Activated B cell treated with CpG ODN at 0.5 μM for 24 hours (primary cell): ENCODE measurements around the gene CCN2. TPM values are rescaled to one million over a fixed set of nuclear protein-coding genes. Genes with fewer than 3 reads are reported as not detected.
A peak's percentile ranks its signal among the peaks of the same experiment; 100 is the strongest.

ENCODE experiments used
- ATAC-seq: fragments of 200-7000 bp; cut with Tn5 transposase; one replicate; pipeline ENCODE4 v1.10.0; 2021; ENCODE audit warnings: low read depth, mild to moderate bottlenecking, moderate library complexity
- CTCF ChIA-PET: fragments of 350-600 bp; sonication (Branson Sonifier 250); formaldehyde crosslinking; loops from one replicate; lab custom pipeline; 2021; ENCODE audit warnings: antibody characterized with exemption; lab: Charles Lee
- POLR2A ChIA-PET: fragments of 350-600 bp; sonication (Branson Sonifier 250); formaldehyde crosslinking; loops from one replicate; lab custom pipeline; 2021; ENCODE audit warnings: antibody characterized with exemption; lab: Charles Lee
- DNase-seq: peaks from one replicate; pipeline ENCODE4 v3.0.0; 2022
- H3K27ac Mint-ChIP-seq: one replicate; pipeline ENCODE4 v1.8.0; 2020; ENCODE audit warnings: mixed read lengths
- H3K27me3 Mint-ChIP-seq: one replicate; pipeline ENCODE4 v1.8.0; 2021; ENCODE audit warnings: mixed read lengths
- H3K36me3 Mint-ChIP-seq: one replicate; pipeline ENCODE4 v1.8.0; 2021; ENCODE audit warnings: low read depth, mixed read lengths
- H3K4me1 Mint-ChIP-seq: one replicate; pipeline ENCODE4 v1.8.0; 2021; ENCODE audit warnings: mixed read lengths
- H3K4me3 Mint-ChIP-seq: one replicate; pipeline ENCODE4 v1.8.0; 2020; ENCODE audit warnings: mild to moderate bottlenecking, mixed read lengths
- H3K9me3 Mint-ChIP-seq: one replicate; pipeline ENCODE4 v1.8.0; 2020; ENCODE audit warnings: mixed read lengths
- intact Hi-C: fragments of 100-400 bp; cut with micrococcal nuclease; formaldehyde crosslinking; loops from one replicate; pipeline ENCODE4 v1.15.1; 2024
- total RNA-seq: library from RNA; stranded (reverse); gene quantifications from 2 replicates; pipeline ENCODE4 v1.2.3, GENCODE V29; 2022
- TF ChIP-seq, protein P1 (sequence below): fragments of 200-600 bp; IDR thresholded peaks from one replicate; pipeline ENCODE4 v1.8.0; 2022; ENCODE audit warnings: antibody characterized with exemption, mild to moderate bottlenecking

Gene CCN2, protein sequence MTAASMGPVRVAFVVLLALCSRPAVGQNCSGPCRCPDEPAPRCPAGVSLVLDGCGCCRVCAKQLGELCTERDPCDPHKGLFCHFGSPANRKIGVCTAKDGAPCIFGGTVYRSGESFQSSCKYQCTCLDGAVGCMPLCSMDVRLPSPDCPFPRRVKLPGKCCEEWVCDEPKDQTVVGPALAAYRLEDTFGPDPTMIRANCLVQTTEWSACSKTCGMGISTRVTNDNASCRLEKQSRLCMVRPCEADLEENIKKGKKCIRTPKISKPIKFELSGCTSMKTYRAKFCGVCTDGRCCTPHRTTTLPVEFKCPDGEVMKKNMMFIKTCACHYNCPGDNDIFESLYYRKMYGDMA
- 0.27 and 0.35 TPM in 2 replicates for total RNA-seq

DNA sequence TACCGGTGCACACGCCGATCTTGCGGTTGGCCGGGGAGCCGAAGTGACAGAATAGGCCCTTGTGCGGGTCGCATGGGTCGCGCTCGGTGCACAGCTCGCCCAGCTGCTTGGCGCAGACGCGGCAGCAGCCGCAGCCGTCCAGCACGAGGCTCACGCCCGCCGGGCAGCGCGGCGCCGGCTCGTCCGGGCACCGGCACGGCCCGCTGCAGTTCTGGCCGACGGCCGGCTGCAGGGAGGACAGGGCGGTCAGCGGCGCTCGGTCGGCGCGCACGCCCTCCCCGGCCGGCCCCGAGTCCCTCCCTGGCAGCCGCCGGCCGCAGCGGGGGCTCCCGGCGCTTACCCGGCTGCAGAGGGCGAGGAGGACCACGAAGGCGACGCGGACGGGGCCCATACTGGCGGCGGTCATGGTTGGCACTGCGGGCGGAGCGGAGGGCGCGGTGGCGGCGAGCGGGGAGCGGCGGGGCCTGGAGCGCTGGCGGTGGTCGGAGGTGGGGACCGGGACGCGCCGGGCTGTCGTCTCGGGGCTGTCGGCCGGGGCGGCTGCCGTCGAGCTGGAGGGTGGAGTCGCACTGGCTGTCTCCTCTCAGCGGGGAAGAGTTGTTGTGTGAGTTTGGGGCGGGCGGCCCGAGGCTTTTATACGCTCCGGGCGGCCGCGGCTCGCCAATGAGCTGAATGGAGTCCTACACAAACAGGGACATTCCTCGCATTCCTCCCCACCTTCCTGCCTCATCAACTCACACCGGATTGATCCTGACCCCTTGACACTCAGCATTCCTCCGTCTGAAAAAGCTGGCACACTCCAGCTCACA lies at the start of gene CCN2:
Gene CCN2, minus strand, starts transcription at position 606 of the 809 bp plus-strand sequence. Its CDS starts 200 bp downstream, at position 406.
- Mint-ChIP-seq H3K27ac (no peak within 1 kb of the TSS), H3K4me1 (peaks cover 18% of the 10 kb centered on the region), H3K36me3 (no peaks in the 10 kb centered on the region), H3K9me3 (no peaks in the 10 kb centered on the region), H3K27me3 (peaks cover 37% of the 10 kb centered on the region), H3K4me3 (peak within 1 kb of the TSS; percentile 86)
- CTCF ChIA-PET, result interaction anchor here (0.6 to 1.7 kb wide), 6 partner anchors 9 to 267 kb away, joined by 3 to 8 read pairs (median 4); no protein-coding TSS in a partner anchor
- ATAC-seq (peak; percentile 54), DNase-seq (peak; percentile 33)
- POLR2A ChIA-PET, result interaction anchor here (0.5 to 0.6 kb wide), 3 partner anchors 128 to 554 kb away, joined by 3 to 5 read pairs (median 4); no protein-coding TSS in a partner anchor
- intact Hi-C loops, result loop anchor here (1.0 to 10.0 kb wide), 3 partner anchors 184 to 264 kb away; no protein-coding TSS in a partner anchor
- TF ChIP-seq, protein P1, sequence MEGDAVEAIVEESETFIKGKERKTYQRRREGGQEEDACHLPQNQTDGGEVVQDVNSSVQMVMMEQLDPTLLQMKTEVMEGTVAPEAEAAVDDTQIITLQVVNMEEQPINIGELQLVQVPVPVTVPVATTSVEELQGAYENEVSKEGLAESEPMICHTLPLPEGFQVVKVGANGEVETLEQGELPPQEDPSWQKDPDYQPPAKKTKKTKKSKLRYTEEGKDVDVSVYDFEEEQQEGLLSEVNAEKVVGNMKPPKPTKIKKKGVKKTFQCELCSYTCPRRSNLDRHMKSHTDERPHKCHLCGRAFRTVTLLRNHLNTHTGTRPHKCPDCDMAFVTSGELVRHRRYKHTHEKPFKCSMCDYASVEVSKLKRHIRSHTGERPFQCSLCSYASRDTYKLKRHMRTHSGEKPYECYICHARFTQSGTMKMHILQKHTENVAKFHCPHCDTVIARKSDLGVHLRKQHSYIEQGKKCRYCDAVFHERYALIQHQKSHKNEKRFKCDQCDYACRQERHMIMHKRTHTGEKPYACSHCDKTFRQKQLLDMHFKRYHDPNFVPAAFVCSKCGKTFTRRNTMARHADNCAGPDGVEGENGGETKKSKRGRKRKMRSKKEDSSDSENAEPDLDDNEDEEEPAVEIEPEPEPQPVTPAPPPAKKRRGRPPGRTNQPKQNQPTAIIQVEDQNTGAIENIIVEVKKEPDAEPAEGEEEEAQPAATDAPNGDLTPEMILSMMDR, result no peak

DNA sequence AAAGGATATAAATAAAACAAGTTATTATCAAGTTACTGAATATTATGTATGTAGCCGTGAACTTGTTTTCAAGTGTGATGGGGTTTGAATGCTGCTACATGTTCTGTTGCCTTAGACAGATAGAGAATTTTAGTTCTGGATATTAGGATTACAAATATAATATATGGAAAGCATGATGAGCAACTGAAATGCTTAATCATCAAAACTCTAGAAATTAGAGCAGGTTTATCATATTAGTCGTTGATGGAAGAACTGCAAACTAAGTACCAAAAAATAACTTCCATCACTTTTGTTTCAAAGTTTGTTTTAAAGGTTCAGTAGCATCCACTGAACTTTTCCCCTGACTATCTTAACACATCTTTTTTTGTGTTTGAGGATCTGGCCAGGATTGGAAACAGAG lies 49.1 kb upstream of the CCN2 start:
- TF ChIP-seq, protein P1, result no peak
- Mint-ChIP-seq H3K27ac (no peak overlapping the region), H3K36me3 (no peaks in the 10 kb centered on the region), H3K4me3 (no peak overlapping the region), H3K27me3 (no peaks in the 10 kb centered on the region), H3K9me3 (peaks cover 12% of the 10 kb centered on the region), H3K4me1 (peaks cover 14% of the 10 kb centered on the region)
- ChIA-PET POLR2A (no interaction called here), CTCF (interaction anchor here (0.9 kb wide), 1 partner anchor 76 kb away, joined by 3 read pairs; no protein-coding TSS in a partner anchor)
- intact Hi-C loops, result no loop called here
- ATAC-seq, result no peak
- no peak for DNase-seq

DNA sequence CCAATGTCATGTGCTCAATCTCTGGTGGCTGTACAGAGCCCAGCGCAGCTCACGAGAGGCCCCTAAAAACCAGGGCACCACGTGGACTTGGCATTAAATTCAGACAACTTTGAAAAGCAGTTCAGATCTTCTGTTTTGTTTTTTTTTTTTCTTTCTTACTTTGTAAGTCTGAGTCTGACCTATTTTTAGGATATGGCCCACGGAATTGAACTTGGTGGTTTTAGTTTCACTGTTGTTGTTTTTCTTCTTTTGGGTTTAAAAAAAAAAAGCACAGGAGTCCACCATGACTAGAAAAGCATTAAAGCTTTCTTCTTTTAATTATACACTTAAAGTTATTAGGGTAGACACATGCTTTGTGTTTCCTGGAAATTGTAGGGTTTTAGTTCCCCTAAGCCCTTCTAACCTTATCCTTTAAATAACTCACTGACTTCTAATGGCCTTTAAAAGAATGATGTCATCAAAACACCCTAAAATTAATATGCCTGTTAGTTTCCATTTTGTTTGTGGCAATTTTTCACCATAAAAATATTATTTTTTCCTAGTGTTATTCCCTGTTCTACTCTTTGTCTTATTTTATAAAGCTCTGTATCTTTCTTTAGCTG lies 48.5 kb upstream of the CCN2 start:
- peaks cover 12% of the 10 kb centered on the region for H3K9me3 Mint-ChIP-seq
- intact Hi-C loops, result no loop called here
- H3K27ac Mint-ChIP-seq, result no peak overlapping the region
- ATAC-seq, result no peak
- POLR2A ChIA-PET, result no interaction called here
- no peaks in the 10 kb centered on the region for H3K36me3 Mint-ChIP-seq
- DNase-seq, result no peak
- H3K27me3 Mint-ChIP-seq, result no peaks in the 10 kb centered on the region
- CTCF ChIA-PET, result no interaction called here
- TF ChIP-seq, protein P1, result no peak
- peaks cover 11% of the 10 kb centered on the region for H3K4me1 Mint-ChIP-seq
- no peak overlapping the region for H3K4me3 Mint-ChIP-seq

DNA sequence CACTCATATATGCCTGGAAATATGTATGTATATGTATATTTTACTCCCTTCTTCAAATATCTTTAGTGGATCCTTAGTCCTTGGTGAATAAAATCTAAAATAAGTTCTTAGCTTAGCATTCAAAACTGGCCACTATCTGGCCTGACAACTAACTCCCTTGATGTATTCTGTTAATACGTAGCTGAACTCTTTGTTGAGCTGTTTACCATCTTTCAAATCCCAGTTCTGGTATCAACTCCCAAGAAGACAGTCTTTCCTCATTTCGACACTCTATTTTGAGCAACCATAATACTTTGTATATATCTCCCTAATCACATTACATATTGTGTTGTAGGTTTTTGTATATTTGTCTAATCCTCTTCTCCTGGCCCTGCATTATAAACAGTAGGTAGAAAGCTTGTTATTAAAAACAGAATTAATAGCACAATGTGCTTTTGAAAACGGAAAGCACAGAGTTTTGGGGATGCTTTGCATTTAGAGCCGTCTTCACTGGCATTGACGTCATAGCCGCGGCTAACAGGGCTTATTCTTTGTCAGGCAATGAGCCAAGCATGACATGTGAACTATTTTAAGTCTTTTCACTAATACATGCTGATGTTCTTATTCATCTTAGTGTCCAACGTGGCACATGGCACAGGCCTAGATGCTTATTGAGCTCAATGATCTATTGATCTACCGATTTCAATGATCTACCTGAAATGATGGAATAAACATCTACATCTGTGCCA lies 47.2 kb upstream of the CCN2 start:
- no peak for ATAC-seq
- peaks cover 11% of the 10 kb centered on the region for H3K4me1 Mint-ChIP-seq
- ChIA-PET POLR2A (no interaction called here), CTCF (no interaction called here)
- TF ChIP-seq, protein P1, result no peak
- intact Hi-C loops, result no loop called here
- DNase-seq, result no peak
- no peaks in the 10 kb centered on the region for H3K27me3 Mint-ChIP-seq
- peaks cover 5% of the 10 kb centered on the region for H3K9me3 Mint-ChIP-seq
- no peak overlapping the region for H3K27ac Mint-ChIP-seq
- no peak overlapping the region for H3K4me3 Mint-ChIP-seq
- no peaks in the 10 kb centered on the region for H3K36me3 Mint-ChIP-seq
